GM12878 (cell line): ENCODE data around the gene ASH1L. TPM values are rescaled to one million over a fixed set of nuclear protein-coding genes. Genes with fewer than 3 reads are reported as not detected.

Experiments
- ATAC-seq: fragments of 200-7000 bp; cut with Tn5 transposase; 3 replicates; pipeline ENCODE4 v1.9.1; 2020; ENCODE audit warnings: mild to moderate bottlenecking, moderate library complexity
- BruUV-seq: library from RNA; stranded (reverse); fragments of 400-500 nt; replicated peaks from 2 replicates; lab custom pipeline; 2021; lab: Mats Ljungman, UMichigan
- CTCF ChIA-PET: fragments of 300-600 bp; sonication (Branson Sonifier 250); formaldehyde crosslinking; extraction: SDS; loops from one replicate; lab custom pipeline; 2021; ENCODE audit warnings: inconsistent platforms; lab: Yijun Ruan, JAX
- POLR2A ChIA-PET: fragments of 350-600 bp; formaldehyde crosslinking; extraction: SDS; loops from one replicate; lab custom pipeline; 2021; ENCODE audit warnings: inconsistent platforms; lab: Charles Lee
- RAD21 ChIA-PET: fragments of 300-600 bp; sonication (Branson Sonifier 250); formaldehyde crosslinking; loops from one replicate; lab custom pipeline; 2023; ENCODE audit warnings: antibody characterized with exemption; ENCODE audit not compliant: unreplicated experiment; lab: Charles Lee
- SMC1A ChIA-PET: fragments of 300-600 bp; sonication (Branson Sonifier 250); formaldehyde crosslinking; loops from one replicate; lab custom pipeline; 2023; ENCODE audit not compliant: unreplicated experiment, uncharacterized antibody; lab: Charles Lee
- DNase-seq: peaks from one replicate; pipeline ENCODE4 v3.0.0-alpha.2; 2011; ENCODE audit warnings: low read depth, low spot score
- FAIRE-seq: peaks from 3 replicates; lab custom pipeline; 2011; peaks lifted over from hg19 to GRCh38; lab: Jason Lieb, UNC
- H2AFZ ChIP-seq: 2 replicates; pipeline ENCODE4 v1.6.0; 2011; ENCODE audit warnings: low read depth, low read length, control low read depth; ENCODE audit not compliant: control insufficient read depth
- H3K27ac ChIP-seq: 2 replicates; pipeline ENCODE4 v1.5.1; 2011; ENCODE audit warnings: control low read depth; ENCODE audit not compliant: control insufficient read depth, insufficient read depth
- H3K27me3 ChIP-seq, 2 experiments: replicated peaks in 1 of 2; 2 replicates each; pipeline versions ENCODE4 v1.6.0 to v1.6.1; 2011; ENCODE audit warnings: low read length in 1 of 2; ENCODE audit not compliant: control insufficient read depth in 2 of 2, insufficient read depth in 2 of 2
- H3K36me3 ChIP-seq, 2 experiments: 2 replicates each; pipeline ENCODE4 v1.5.1; 2011; ENCODE audit warnings: low read length in 1 of 2; ENCODE audit not compliant: control insufficient read depth in 2 of 2, insufficient read depth in 2 of 2
- H3K4me1 ChIP-seq: 2 replicates; pipeline ENCODE4 v1.6.1; 2011; ENCODE audit warnings: mild to moderate bottlenecking, low read length, moderate library complexity, mixed read lengths; ENCODE audit not compliant: control insufficient read depth, insufficient read depth
- H3K4me2 ChIP-seq: 2 replicates; pipeline ENCODE4 v1.6.0; 2011; ENCODE audit warnings: control low read depth; ENCODE audit not compliant: control insufficient read depth, insufficient read depth
- H3K4me3 ChIP-seq: fragments of 200-600 bp; sonication (generic); 2 replicates; pipeline ENCODE4 v1.5.1; 2016
- H3K79me2 ChIP-seq: 2 replicates; pipeline ENCODE4 v1.6.0; 2011; ENCODE audit warnings: low read length; ENCODE audit not compliant: control insufficient read depth, insufficient read depth
- H3K9ac ChIP-seq: 2 replicates; pipeline ENCODE4 v1.8.0; 2011; ENCODE audit warnings: low read length, control low read depth, mixed read lengths; ENCODE audit not compliant: control insufficient read depth, insufficient read depth
- H3K9me3 ChIP-seq: replicated peaks from 3 replicates; pipeline ENCODE4 v1.5.1; 2011; ENCODE audit warnings: mild to moderate bottlenecking, low read length; ENCODE audit not compliant: control insufficient read depth, insufficient read depth
- H4K20me1 ChIP-seq: 2 replicates; pipeline ENCODE4 v1.6.0; 2011; ENCODE audit not compliant: control insufficient read depth, insufficient read depth
- BHLHE40 ChIP-seq, 2 experiments: fragments of 450-650 bp in 1 of 2; IDR thresholded peaks; 2 replicates each; pipeline ENCODE4 v1.6.1; 2011 to 2017; ENCODE audit warnings: low read depth in 2 of 2, borderline replicate concordance in 1 of 2, improper control_type of control experiment in 1 of 2, low read length in 1 of 2, mild to moderate bottlenecking in 1 of 2
- KDM1A ChIP-seq: fragments of 200-600 bp; sonication (generic); IDR thresholded peaks from 2 replicates; pipeline ENCODE4 v1.6.1; 2016; ENCODE audit warnings: borderline replicate concordance
- PAX8 ChIP-seq: fragments of 450-650 bp; IDR thresholded peaks from 2 replicates; pipeline ENCODE4 v1.6.1; 2017; ENCODE audit warnings: mild to moderate bottlenecking, moderate library complexity
- PBX3 ChIP-seq: IDR thresholded peaks from 2 replicates; pipeline ENCODE4 v1.6.1; 2011; ENCODE audit warnings: mild to moderate bottlenecking, low read depth, low read length, moderate library complexity; ENCODE audit not compliant: insufficient replicate concordance
- SMAD1 ChIP-seq: fragments of 450-650 bp; IDR thresholded peaks from 2 replicates; pipeline ENCODE4 v1.6.1; 2018; ENCODE audit warnings: mild to moderate bottlenecking, low read depth; ENCODE audit not compliant: partially characterized antibody
- USF1 ChIP-seq: IDR thresholded peaks from 2 replicates; pipeline ENCODE4 v1.6.1; 2011; ENCODE audit warnings: borderline replicate concordance, low read depth, mild to moderate bottlenecking, moderate library complexity, mixed read lengths, low read length; ENCODE audit not compliant: insufficient read depth; ENCODE audit errors: extremely low read length
- WGBS: methylation state at CpG from one replicate; pipeline ENCODE4 v1.1.6; 2016; ENCODE audit warnings: low lambda C conversion rate; ENCODE audit not compliant: insufficient replicate concordance, insufficient coverage; ENCODE audit errors: missing lambda C conversion rate; 5-methylcytosine and 5-hydroxymethylcytosine counted together
- in situ Hi-C: fragments of 300-500 bp; cut with MboI; formaldehyde crosslinking; loops from 9 replicates; pipeline ENCODE4 v1.14.3; 2018; ENCODE audit warnings: mixed read lengths
- intact Hi-C: fragments of 100-400 bp; cut with micrococcal nuclease; formaldehyde crosslinking; loops from one replicate; pipeline ENCODE4 v1.14.2; 2022; ENCODE audit not compliant: unreplicated experiment
- polyA plus RNA-seq, 11 experiments: library from polyadenylated mRNA; depleted of rRNA in 4 of 11; unstranded in 6 of 11; stranded (reverse) in 5 of 11; fragments of >200 nt; fragmentation: Nextera tagmentation in 4 of 11; fragmentation: Illumina TruSeq in 1 of 11; extraction: Ambion mirVana in 4 of 11; extraction: Trizol in 1 of 11; gene quantifications; 1 replicate in 1 of 11; 2 replicates in 10 of 11; pipeline versions ENCODE4 v1.2.1 to v1.2.3, GENCODE V29; 2011 to 2016; ENCODE audit warnings: inconsistent platforms in 2 of 11, missing spikeins in 2 of 11, low read depth in 1 of 11
- total RNA-seq, 4 experiments: library from RNA; depleted of rRNA in 3 of 4; stranded (reverse); fragments of >200 nt in 3 of 4; fragmentation: Illumina TruSeq in 1 of 4; extraction: Trizol in 1 of 4; gene quantifications; 2 replicates each; pipeline versions ENCODE4 v1.2.1 to v1.2.3, GENCODE V29; 2013 to 2021

Gene ASH1L
- total and polyA plus RNA-seq, 10 of the 15 experiments (the other 5 are each of a cell fraction or from before 2014, with no cell fraction given): 1.7 to 23.9 (median 16.6) TPM

DNA sequence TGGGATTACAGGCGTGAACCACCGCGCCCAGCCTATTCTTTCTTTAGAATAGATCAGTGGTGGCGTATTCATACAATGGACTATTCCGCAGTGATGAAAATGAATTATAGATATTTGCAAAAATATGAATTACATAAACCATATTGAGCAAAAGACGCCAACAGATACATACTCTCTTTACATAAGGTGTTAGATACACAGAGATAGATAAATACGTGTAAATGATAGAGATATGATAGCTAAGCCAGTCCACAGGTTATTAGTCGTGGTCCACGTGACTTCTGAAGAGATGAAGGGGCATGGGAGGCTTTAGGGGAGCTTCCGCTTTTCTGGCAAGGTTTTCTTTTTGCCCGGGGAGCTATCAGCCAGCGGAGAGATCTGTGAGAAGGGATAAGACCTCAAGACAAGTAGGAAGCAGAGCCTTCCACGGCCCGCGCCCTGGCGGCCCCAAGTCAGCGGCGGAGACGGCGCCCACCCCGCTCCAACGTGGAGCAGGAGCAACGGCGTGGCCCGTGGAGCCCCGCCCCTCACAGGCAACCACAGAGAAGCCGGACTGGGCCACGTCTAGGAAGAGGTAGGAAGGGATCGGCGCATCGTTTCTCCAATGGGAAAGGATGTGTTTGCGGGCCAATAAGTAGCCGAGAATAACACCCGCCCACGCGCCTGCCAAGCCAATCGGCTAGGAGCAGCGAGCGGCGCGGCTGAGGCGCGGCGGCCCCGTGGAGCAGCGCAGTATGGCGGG is 47.1 kb upstream of the ASH1L start, which contains the start of gene MSTO1 (continued):
- peak; percentile 22 to 71; a peak in 2 of 4 replicates for TF ChIP-seq BHLHE40 (IDR thresholded peaks at IDR 0.05; ENCODE audit: borderline replicate concordance in 1 of 2, low read depth in 2 of 2, low read length in 1 of 2)
- TF ChIP-seq SMAD1: no peak
- TF ChIP-seq KDM1A: no peak
- peak; percentile 66 for TF ChIP-seq USF1

DNA sequence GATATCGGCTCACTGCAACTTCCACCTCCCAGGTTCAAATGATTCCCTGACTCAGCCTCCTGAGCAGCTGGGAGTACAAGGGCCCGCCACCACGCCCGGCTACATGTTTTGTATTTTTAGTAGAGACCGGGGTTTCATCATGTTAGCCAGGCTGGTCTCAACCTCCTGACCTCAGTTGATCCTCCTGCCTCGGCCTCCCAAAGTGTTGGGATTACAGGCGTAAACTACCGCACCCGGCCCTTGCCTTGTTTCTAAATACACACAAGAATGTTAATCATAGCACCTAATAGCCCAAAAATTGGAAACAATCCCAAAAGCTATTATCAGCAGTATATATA is 46.3 kb upstream of the ASH1L start:
- H3K36me3 ChIP-seq: peaks cover 0 to 1% of the 10 kb centered on the region in 2 experiments; a peak in 3 of 4 replicates
- no peaks in the 10 kb centered on the region for H4K20me1 ChIP-seq
- no peak for TF ChIP-seq PBX3
- TF ChIP-seq PAX8: no peak
- ChIA-PET POLR2A (no interaction called here), RAD21 (no interaction called here), CTCF (interaction anchor here (1.3 to 1.5 kb wide), 2 partner anchors 358 to 457 kb away, joined by 3 to 5 read pairs; no protein-coding TSS in a partner anchor), SMC1A (interaction anchor here (0.6 to 1.5 kb wide), 3 partner anchors 73 to 717 kb away, joined by 3 to 4 read pairs (median 3); no protein-coding TSS in a partner anchor)
- BruUV-seq: no TSS peak
- H3K27ac ChIP-seq: no peak overlapping the region
- H2AFZ ChIP-seq: no peak overlapping the region
- no peak overlapping the region for H3K4me2 ChIP-seq
- no peaks in the 10 kb centered on the region for H3K9me3 ChIP-seq
- no peak overlapping the region for H3K9ac ChIP-seq
- H3K4me3 ChIP-seq: no peak overlapping the region
- no peaks in the 10 kb centered on the region for H3K27me3 ChIP-seq
- no peak for FAIRE-seq
- H3K79me2 ChIP-seq: peaks cover 6% of the 10 kb centered on the region
- intact Hi-C loops (no loop called here), in situ Hi-C loops (no loop called here)
- no peak for DNase-seq
- no peaks in the 10 kb centered on the region for H3K4me1 ChIP-seq
- WGBS: 98% methylated on average over 9 of the region's 9 CpGs
- no peak for ATAC-seq
